Kasumi-1 (cell line): ENCODE data around the gene GALNT7.
A peak's percentile ranks its signal among the peaks of the same experiment; 100 is the strongest.

Experiments
- DNase-seq, 2 experiments: peaks; one replicate each; lab custom pipeline; 2025; lab: John Stamatoyannopoulos, UW

GALNT7 gene

DNA sequence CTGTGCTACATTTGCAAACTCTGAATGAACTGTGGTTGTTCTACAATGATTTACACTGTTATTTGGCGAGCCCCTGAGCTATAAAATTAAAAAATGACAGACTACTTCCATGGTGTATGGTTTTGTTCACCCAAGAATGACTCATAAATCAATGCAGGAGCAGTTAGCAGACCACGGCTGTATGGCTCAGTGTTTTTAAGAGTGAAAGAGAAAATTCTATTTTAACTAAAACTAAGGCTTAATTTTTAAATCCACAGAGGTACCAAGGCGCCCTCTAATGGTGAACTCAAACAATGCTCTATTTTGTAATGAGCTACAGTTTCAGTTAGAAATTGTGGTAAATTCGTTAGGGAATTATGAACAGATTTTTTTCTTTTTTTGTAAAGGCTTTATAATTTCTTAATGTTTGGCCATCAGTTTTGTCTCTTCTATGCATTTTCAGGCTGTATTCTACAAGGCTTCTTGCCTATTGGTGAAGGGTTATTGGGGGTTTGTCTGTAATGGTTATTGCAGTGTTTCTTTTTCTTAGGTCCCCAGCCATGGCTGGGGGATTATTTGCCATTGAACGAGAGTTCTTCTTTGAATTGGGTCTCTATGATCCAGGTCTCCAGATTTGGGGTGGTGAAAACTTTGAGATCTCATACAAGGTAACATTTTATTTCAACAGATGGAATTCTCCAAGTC, 133.0 kb downstream of the GALNT7 start:
- DNase-seq, result peak; percentile 54 to 66

DNA sequence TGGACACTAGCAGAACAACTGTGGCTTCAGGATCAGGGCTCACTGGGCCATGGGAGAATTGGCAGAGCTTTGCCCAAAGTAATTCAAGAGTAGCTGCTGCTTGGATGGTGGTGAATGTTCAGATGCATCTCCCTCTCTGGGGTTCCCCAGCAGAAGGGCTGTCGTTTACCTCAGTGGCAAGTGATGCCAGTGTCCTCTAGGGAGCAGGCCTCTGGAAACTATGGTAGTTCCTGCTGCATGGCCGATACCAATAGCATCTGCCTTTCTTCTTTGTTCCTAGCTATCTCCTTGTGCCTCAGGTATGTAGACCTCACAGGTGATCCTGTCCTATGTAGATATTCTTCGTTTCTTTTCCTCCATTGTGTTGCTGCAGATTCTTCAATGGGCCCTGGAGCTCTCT, 139.2 kb downstream of the GALNT7 start:
- no peak for DNase-seq

DNA sequence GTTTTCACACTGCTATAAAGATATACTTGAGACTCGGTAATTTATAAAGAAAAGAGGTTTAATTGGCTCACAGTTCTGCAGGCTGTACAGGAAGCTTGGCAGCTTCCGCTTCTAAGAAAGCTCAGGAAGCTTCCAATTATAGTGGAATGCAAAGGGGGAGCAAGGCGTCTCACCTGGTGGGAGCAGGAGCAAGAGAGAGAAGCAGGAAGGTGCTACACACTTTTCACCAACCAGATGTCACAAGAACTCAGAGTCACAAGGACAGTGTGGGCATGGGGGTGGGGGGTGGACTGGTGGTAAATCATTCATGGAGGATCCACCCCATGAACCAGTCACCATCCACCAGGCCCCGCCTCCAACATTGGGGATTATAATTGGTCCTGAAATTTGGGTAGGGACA, 142.8 kb downstream of the GALNT7 start:
- DNase-seq, result no peak

DNA sequence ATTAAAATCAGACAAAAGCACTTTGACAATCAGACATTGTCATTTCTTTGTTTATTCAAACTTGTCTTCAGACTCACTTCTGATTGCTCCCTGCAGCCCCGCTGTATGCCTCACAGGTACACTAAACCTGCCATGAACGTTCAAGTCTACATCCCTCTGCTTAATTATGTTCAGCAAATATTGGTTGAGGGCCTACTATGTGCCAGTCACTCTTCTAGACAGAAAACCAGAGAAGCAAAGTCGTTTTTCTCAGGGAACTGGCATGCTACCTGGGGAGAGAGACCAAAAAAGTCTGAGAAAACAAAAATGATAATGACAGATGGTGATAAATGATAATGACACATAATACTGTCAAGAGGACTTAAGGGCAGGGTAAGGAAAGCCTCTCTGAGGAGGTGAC, 146.1 kb downstream of the GALNT7 start:
- no peak for DNase-seq

DNA sequence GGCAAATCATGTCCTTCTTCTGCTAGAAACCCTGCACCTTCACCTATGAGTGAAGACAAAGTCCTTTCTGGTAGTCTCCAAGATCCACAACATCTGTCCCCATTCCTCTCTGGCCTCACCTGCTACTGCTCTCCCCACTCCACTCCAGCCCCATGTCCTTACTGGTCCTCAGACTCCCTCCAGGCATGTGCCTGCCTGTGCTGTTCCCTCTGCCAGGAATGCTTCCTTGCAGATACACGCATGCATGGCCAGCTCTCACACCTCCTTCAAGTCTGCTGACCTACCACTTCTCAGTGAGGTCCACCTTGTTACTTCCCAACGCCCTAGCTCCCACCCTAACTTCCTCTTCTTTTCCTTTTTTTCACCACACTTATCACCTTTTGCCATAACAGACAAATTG, 147.4 kb downstream of the GALNT7 start:
- DNase-seq, result no peak

DNA sequence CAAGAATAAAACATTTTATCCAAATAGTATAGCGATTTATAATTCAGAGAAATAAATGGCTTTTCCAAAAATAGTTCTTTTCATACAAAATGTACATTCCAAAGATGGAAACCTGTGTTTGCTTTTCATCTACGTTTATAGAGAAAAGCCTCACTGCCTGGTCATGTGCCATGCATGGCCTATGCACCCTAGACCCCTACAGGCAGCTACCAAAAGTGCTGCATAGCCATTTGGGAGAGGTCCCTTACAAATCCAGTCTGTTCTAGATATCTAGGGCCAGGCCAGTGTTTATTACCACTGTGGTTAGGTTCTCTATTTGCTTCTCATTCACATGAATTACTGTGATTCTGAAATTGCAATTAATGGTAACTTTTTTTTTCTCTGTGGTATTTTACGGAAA, 148.4 kb downstream of the GALNT7 start:
- DNase-seq, result peak; percentile 63 to 73

DNA sequence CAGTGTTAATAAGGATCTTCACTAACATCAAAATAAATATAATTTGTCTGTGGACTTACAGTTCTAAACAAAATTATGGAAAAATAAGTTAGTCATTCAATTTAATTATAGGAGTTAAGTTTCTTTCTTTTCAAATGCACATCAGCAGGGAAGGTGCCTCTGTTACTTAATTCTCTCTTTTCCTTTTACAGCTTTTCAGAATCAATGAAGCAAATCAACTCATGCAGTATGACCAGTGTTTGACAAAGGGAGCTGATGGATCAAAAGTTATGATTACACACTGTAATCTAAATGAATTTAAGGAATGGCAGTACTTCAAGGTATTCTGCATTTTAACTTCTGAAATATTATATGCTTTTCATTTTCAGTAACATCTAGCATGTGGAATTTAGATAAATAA, 149.6 kb downstream of the GALNT7 start:
- no peak for DNase-seq

DNA sequence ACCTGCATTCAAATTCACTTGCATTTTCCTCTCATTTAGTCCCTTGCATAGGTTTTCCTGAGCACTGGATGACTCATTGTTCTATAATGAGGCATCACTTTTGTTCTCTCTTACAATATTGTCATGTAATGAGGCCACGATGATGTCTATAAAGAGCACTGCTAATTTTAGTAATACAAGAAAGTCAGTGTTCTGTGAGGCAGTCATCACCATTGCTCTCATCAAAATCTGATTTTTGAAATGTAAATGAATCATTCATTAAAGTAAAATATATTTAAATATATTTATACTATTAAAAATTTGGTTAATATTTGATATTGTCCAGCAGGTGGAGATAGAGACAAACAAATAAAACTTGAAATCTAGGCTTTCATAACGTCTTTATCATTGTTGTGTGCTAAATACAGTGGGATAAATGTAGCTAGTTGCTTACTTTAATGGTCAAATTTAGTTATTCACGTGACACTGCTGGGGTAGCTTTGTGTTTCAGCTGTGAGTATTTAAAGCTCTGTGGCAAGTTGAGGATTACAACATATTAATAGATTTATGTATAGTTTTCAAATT, 150.1 kb downstream of the GALNT7 start:
- DNase-seq, result peak; percentile 44 to 61

DNA sequence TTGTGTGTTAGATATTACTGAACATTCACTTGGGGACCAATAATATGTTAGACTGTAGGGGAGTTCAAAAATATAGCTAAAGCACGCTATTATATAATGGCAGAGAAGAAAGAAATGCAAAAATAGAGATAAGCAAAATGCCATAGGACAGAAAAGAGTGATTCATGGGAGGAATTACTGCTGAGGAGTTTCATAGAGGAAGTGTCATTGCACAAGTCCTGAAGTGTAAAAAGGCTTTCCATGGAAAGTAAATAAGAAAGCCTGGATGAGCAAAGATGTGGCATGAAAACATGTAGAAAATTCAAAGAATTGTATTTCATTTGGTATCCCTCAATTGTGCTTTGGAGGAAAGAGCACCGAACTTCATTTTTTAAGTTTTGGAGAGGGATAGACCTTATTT, 151.1 kb downstream of the GALNT7 start:
- peak; percentile 15 to 21 for DNase-seq

DNA sequence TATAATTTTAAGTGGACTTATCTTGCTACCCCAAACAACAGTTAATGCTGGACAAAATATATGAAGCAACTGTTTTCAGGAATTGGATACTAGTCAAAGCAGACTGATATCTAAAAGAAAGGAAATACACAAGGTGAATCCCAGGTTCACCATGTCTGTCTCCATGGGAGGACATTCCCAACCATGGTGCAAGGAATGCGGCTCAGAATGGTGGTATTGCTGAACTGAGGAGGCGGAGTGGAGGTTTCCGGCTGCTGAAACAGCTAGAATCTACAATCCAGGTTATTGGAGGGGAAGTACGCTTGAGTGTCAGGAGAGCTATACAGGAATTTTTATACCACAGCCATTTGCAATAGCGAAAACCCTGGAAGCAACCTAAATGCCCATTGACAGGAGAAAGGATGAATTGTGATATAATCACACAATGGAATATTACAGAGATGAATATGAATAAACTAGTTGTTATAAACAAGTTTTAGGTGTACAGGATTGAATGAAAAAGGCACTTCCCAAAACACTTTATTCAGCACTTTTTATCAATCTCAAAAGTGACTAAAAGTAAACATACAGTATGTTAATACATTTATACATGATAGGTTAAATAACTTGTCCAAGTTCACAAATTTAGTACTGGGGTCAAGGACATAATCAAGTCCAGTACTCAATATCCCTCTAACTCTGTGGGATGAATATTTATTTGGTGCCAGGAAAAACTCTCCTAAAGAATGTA, 156.6 kb downstream of the GALNT7 start:
- DNase-seq, result no peak

DNA sequence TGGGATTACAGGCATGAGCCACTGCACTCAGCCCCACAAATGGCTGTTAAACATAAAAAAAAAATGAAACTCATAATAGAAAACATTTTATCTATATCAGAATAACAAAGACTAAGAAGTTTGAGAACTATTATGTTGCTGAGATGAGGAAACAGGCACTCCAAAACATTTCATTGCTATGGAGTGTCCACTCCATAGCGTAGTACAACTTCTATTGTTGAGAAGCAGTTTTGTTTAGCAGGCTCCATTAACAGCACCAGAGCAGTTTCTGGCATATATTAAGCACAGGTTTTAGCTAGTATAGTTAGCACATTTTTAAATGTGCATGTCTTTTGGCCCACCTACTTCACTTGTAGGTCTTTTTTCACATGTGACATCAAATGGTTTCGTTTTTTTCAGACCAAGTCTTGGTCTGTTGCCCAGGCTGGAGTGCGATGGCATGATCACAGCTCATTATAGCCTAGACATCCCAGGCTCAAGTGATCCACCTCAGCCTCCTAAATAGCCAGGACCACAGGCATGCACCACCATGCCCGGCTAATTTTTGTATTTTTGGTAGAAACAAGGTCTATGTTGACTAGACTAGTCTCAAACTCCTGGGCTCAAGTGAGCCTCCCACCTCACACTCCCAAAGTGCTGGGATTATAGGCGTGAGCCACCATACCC, 159.8 kb downstream of the GALNT7 start:
- DNase-seq, result no peak

DNA sequence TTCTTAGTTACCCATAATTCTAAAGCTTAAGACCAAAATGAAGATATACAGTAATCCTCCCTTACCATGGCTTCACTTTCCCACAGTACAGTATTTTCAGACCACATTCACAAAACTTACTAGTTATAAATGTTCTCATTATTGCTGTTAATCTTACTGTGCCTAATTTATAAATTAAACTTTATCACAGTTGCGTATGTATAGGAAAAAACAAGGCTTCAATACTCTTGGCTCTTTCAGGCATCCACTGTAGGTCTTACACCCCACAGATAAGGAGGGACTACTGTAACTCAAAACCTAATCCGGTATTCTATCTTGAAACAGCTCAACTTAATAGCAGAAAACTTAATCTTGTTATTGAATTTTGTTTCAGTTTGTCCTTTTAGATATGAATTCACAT, 162.0 kb downstream of the GALNT7 start:
- peak in 1 of 2 experiments; percentile 10 for DNase-seq

DNA sequence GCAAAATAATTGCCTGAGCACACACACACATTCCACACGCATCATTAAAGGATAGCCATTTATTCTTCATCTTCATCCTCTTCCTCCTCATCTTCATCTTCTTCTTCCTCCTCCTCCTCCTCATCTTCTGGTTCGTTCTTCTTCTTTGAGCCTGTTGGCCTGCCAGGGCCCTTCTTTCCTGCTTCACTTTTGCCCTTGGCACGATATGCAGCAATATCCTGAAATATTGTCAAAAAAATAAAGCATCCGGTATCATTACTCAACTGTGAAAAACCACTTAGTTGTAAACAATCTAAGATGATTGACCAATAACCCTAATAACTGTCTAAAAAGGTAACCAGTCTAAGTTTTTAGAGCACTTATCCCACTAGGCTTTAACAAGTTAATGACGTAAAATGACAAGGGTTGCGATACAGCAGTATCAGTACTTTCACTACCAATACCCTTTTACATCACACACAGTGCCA, 163.4 kb downstream of the GALNT7 start:
- DNase-seq, result peak in 1 of 2 experiments; percentile 29

DNA sequence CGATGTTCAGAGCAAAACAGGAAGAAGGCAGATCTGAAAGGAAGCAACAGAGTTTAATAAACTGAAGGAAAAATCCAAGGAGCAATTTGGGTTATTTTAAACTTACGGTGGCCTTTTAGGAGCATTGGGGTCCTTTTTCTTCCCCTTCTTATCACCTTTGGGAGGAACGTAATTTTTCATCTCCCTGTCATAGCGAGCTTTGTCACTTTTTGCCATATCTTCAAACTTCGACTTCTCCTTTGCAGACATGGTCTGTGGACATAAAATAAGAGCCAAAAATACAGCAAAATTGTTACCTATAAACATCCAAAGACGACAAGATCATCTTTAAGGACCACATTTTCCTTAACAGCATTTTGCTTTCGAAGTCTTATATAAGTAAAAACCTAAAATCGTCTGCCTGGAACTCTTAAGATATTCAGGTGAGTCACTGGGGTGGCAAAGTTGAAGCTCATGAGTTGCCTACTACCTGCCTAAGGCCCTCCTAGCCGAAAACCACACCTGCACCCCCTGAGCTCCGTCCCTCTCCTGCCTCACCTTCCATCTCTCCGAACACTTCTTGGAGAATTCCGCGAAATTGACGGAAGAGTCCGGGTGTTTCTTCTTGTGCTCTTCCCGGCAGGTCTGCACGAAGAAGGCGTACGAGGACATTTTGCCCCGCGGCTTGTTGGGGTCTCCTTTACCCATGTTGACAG, 164.5 kb downstream of the GALNT7 start:
- DNase-seq, result peak; percentile 25 to 33

DNA sequence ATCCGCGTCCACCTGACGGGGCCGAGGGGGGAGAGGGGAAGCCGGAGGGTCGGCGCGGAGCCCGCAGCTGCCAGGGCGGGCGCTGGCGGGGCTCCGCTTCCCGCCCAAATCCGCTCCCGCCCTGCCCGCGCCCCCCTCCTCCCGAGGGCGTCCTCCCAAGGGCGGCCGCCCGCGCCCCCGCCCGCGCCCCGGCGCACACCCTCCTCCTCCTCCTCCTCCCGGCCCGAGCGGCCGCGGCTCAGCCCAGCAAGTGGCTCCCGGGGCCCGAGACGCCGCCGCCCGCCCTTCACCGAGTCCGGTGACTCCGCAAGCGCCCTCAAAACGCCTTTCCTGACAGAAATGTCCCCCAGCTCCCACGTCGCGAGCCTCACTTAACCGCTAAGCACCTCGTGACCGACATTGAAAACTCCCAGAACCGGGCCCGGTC, 165.1 kb downstream of the GALNT7 start:
- no peak for DNase-seq

DNA sequence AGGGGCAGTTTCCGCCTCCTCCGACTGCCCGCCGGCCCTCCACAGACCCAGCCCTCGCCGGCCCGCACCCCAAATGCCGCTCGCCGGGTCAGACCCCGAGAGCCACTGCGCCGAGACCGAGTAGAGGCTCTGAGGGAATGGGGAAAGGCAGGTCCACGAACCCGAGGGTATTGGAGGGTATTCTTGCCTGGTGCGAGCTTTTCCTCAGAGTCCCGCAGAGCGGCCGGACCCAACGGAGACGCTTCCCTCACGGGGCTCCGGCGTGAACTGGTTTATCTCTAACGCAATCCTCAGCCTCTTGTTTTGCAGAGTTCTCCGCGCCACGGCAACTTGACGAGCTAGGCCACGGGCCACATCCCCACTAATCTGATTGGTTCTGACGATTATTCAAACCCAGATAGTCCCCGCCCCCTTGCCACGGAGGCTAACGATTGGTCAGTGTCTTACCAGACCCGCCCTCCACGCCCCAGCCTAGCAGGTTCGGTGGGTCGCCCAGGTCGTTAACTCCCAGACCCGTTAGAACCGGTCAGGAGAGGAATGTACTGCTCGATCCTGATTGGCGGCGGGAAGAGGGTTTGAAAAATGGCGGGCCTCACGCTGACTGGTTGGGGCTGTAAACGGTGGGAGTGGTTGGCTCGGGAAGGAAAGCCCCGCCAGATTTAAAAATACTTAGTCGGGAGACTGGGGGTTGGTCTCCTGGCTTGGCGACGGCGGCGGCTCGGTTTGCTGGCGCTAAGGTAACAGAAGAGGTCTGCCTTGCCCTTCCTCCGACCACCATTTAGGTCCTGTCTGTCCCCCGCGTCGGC, 165.7 kb downstream of the GALNT7 start, which contains the start of gene HMGB2:
TSS of gene HMGB2 (minus strand) at position 274 of the 806 bp plus-strand sequence. CDS start 709 bp downstream, outside the sequence.
- DNase-seq, result peak; percentile 99

DNA sequence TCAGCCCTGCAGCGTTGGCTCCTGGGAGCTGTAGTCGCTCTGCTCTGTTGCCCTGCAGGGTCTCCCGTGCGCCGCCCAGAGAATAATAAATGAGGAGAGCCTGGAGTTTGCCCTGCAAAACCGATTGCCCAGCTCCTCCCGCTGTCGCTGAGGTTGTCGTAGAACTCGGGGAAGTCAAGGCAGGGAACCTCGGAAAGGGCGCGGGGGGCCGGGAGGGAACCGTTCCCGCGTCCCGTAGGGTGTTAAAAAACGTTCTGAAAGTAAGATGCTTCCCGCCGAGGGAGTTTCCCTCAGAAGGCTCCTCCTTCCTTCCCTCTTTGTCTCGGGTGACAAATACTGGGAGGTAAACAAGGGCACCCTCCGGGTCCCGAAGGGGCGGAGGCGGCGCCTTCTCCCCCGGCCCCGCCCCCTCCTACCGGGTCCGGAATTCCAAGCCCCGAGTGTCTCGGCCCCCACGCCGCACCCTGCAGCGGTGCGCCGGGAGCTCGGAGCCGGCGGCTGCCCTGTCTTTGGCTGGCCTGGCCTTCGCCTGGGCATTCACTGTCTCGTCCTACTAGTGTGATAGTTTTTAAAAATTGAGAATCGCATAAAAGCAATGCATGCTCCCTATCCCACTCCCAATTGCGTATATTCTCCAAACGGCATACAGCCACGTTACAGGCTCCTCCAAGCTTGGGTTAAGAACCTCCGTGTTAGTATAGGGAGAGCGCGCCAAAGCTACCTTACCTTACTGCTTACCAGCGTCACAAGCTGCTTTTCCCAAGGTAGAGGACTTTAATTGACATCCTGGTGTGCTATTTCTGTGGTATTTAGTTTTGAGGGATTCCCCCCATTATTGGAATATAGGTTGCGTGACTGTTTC, 166.5 kb downstream of the GALNT7 start:
- peak; percentile 88 to 90 for DNase-seq

DNA sequence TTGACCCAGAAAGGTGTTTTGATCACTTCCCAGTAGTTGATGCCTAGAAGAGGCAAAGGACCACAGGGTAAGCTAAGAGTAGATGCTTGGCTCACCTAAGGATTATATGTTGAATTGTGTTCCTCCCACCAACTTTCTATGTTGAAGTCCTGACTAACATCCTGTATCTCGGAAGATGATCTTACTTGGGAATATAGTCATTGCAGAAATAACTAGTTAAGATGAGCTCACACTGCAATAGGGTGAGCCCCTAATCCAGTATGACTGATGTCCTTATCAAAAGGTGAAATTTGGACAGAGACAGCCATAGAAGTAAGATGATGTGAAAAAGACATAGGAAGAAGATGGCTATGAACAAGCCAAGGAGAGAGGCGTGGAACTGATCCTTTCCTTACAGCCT, 168.9 kb downstream of the GALNT7 start:
- no peak for DNase-seq

DNA sequence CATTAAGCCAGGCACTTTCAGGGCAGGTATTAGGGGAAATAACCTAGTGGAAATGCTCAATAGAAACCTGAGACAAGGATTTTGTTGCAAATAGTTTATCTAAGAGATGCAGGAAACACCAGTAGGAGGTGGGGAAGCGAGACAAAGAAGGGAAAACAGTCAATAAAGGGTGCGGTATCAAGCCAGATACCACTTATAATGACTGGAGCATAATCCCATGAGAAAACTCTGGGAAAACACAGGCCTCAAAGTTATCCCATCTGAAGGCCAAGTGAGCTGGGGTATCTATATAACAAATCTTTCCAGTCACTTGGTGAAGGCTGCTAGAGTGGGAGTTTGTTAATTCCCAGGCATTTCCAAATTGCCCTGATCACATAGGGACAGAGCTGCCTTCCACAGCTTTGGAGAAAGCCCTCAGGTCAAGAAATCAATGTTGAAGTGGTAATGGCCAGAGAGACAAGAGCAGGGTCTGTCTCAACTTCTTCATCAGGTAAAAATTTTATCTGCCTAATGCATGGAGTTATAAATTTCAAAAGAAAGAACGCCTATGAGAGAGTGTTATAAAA, 175.3 kb downstream of the GALNT7 start:
- no peak for DNase-seq

DNA sequence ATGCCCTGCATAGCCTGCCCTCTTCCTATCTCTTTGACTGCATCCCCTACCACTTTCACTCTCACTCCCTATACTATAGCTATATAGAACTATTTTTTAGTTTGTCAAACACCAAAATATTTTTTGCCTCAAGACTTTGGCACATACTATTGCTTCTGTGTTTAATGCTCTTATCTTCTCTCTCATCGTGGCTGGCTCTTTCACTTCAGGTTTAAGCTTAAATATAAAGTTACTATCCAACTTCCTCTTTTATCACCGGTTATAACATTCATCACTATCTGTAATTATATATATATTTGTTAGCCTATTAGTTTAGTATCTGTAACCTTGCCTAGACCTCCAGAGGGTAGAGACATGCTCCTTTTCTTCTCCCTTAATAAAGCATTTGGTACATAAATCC, 177.0 kb downstream of the GALNT7 start:
- peak in 1 of 2 experiments; percentile 13 for DNase-seq
